Stomach (tissue), 4 donors: ENCODE measurements around the gene IQCB1.

ENCODE experiments used
- CTCF ChIP-seq, 7 experiments: fragments of 450-650 bp in 4 of 7; fragments of 200-600 bp in 3 of 7; sonication (generic) in 3 of 7; IDR thresholded peaks; one replicate each; pipeline ENCODE4 v1.5.1; 2016 to 2019; ENCODE audit warnings: antibody characterized with exemption in 7 of 7, control low read depth in 2 of 7, mild to moderate bottlenecking in 1 of 7
- EP300 ChIP-seq: sonication (generic); formaldehyde crosslinking; IDR thresholded peaks from one replicate; pipeline ENCODE4 v1.6.1; 2017; ENCODE audit warnings: antibody characterized with exemption
- POLR2A ChIP-seq, 4 donors: fragments of 450-650 bp; IDR thresholded peaks; one replicate each; pipeline ENCODE4 v1.6.1; 2016; ENCODE audit warnings: antibody characterized with exemption in 4 of 4, control low read depth in 2 of 4, mild to moderate bottlenecking in 1 of 4, moderate library complexity in 1 of 4
- POLR2AphosphoS5 ChIP-seq, 3 donors: sonication (generic); formaldehyde crosslinking; IDR thresholded peaks; one replicate each; pipeline ENCODE4 v1.6.1; 2016; ENCODE audit warnings: antibody characterized with exemption in 3 of 3

- TF ChIP-seq EP300: no peak
- TF ChIP-seq CTCF (IDR thresholded peaks at IDR 0.05): no peak
- no peak for TF ChIP-seq POLR2A (IDR thresholded peaks at IDR 0.05)
- TF ChIP-seq POLR2AphosphoS5 (IDR thresholded peaks at IDR 0.05): no peak
These were observed 1.2 kb upstream of the IQCB1 start for GRCh38 chr3:121836064-121836463.
